Natural killer cell (primary cell): ENCODE data around the gene TUBA3D. TPM values are rescaled to one million over a fixed set of nuclear protein-coding genes. Genes with fewer than 3 reads are reported as not detected.
"Not testable (repeated sequence)": the region's sequence is repeated elsewhere in the genome, so short reads cannot be mapped to it uniquely, and the experiment has no call there.

Experiments used
- ATAC-seq, 3 donors: fragments of 150-1000 bp in 2 of 3; fragments of 200-7000 bp in 1 of 3; cut with Tn5 transposase; 1 replicate in 1 of 3; 2 replicates in 2 of 3; pipeline ENCODE4 v1.10.0; 2021; ENCODE audit warnings: mild to moderate bottlenecking in 2 of 3, moderate library complexity in 2 of 3
- DNase-seq, 2 donors: peaks; one replicate each; pipeline versions ENCODE4 v3.0.0 to v3.0.0-alpha.2; 2013 to 2021; ENCODE audit warnings: mixed read lengths in 1 of 2
- H3K27ac ChIP-seq: one replicate; pipeline ENCODE4 v1.5.1; 2013; ENCODE audit warnings: mild to moderate bottlenecking, low read length
- H3K27me3 ChIP-seq: one replicate; pipeline ENCODE4 v1.6.1; 2013; ENCODE audit warnings: low read length; ENCODE audit not compliant: control insufficient read depth, insufficient read depth
- H3K36me3 ChIP-seq: one replicate; pipeline ENCODE4 v1.6.1; 2013; ENCODE audit warnings: low read length; ENCODE audit not compliant: control insufficient read depth, insufficient read depth
- H3K4me1 ChIP-seq: one replicate; pipeline ENCODE4 v1.6.1; 2013; ENCODE audit warnings: low read length; ENCODE audit not compliant: control insufficient read depth, insufficient read depth
- H3K4me3 ChIP-seq: one replicate; pipeline ENCODE4 v1.5.1; 2013; ENCODE audit warnings: low read length
- H3K9me3 ChIP-seq: one replicate; pipeline ENCODE4 v1.6.1; 2013; ENCODE audit warnings: low read length; ENCODE audit not compliant: control insufficient read depth, insufficient read depth
- H3K27ac Mint-ChIP-seq, 2 donors: one replicate each; pipeline ENCODE4 v1.8.0; 2022; ENCODE audit warnings: mild to moderate bottlenecking in 2 of 2, mixed read lengths in 2 of 2, moderate library complexity in 1 of 2
- H3K27me3 Mint-ChIP-seq, 2 donors: one replicate each; pipeline ENCODE4 v1.8.0; 2022; ENCODE audit warnings: low read depth in 2 of 2, mixed read lengths in 2 of 2
- H3K36me3 Mint-ChIP-seq: one replicate; pipeline ENCODE4 v1.8.0; 2022; ENCODE audit warnings: mixed read lengths
- H3K4me1 Mint-ChIP-seq, 2 donors: one replicate each; pipeline ENCODE4 v1.8.0; 2022; ENCODE audit warnings: mixed read lengths in 2 of 2
- H3K4me3 Mint-ChIP-seq: one replicate; pipeline ENCODE4 v1.8.0; 2022; ENCODE audit warnings: mild to moderate bottlenecking, moderate library complexity, mixed read lengths
- H3K9me3 Mint-ChIP-seq, 2 donors: one replicate each; pipeline ENCODE4 v1.8.0; 2022; ENCODE audit warnings: mixed read lengths in 2 of 2
- WGBS: methylation state at CpG from one replicate; pipeline ENCODE4 v1.1.7; 2013; ENCODE audit warnings: missing lambda C conversion rate; ENCODE audit not compliant: insufficient coverage; 5-methylcytosine and 5-hydroxymethylcytosine counted together
- intact Hi-C: fragments of 100-400 bp; cut with micrococcal nuclease; formaldehyde crosslinking; loops from one replicate; pipeline ENCODE4 v1.14.2; 2022
- total RNA-seq, 4 donors: library from RNA; stranded (reverse); fragments of 120-200 nt in 1 of 4; gene quantifications; one replicate each; pipeline versions ENCODE4 v1.2.3 to v1.2.4, GENCODE V29; 2013 to 2022
- TF ChIP-seq, protein P1 (sequence below): fragments of 200-600 bp; IDR thresholded peaks from one replicate; pipeline ENCODE4 v1.8.0; 2022; ENCODE audit warnings: antibody characterized with exemption

TUBA3D gene
- total RNA-seq, 3 donors from 2014 or later (not counting 1 experiment from before 2014, with no cell fraction given) = not detected

GRCh38 chr2:131492015-131492417, 16.1 kb downstream of the TUBA3D start, which contains the start of gene MZT2A:
Gene MZT2A, minus strand, starts transcription at chr2:131492397. Its CDS starts 21 bp downstream, at chr2:131492376.
- Histone ChIP-seq H3K4me1 (peaks cover 34% of the 10 kb centered on the region), H3K4me3 (peak within 1 kb of the TSS; percentile 71), H3K27ac (peak within 1 kb of the TSS; percentile 90)
- intact Hi-C loops = loop anchor here (2.0 kb wide), 1 partner anchor 35 kb away; the partner anchor contains the start of gene CCDC74A
- WGBS = under 1% methylated on average over 53 of the region's 53 CpGs
- not testable (repeated sequence) for H3K9me3 Mint-ChIP-seq, H3K36me3 ChIP-seq, H3K27me3 Mint-ChIP-seq, H3K9me3 ChIP-seq, H3K27me3 ChIP-seq, H3K36me3 Mint-ChIP-seq, DNase-seq
- H3K27ac Mint-ChIP-seq = peak within 1 kb of the TSS; percentile 93 to 95
- H3K4me3 Mint-ChIP-seq = peak within 1 kb of the TSS; percentile 95
- peak in 1 of 3 donors; percentile 6 for ATAC-seq
- peaks cover 25 to 44% of the 10 kb centered on the region in 2 donors for H3K4me1 Mint-ChIP-seq

GRCh38 chr2:131492418-131493198, 16.7 kb downstream of the TUBA3D start:
- Histone ChIP-seq H3K4me1 (peaks cover 34% of the 10 kb centered on the region), H3K27ac (peak overlapping the region; percentile 90), H3K4me3 (peak overlapping the region; percentile 71), H3K9me3 (no peaks in the 10 kb centered on the region), H3K27me3 (no peaks in the 10 kb centered on the region), H3K36me3 (no peaks in the 10 kb centered on the region)
- intact Hi-C loops = loop anchor here (2.0 kb wide), 1 partner anchor 34 kb away; the partner anchor contains the start of gene CCDC74A
- Mint-ChIP-seq H3K27ac (peak overlapping the region; percentile 93 to 95), H3K27me3 (no peaks in the 10 kb centered on the region), H3K4me1 (peaks cover 25 to 44% of the 10 kb centered on the region in 2 donors), H3K4me3 (peak overlapping the region; percentile 95), H3K9me3 (no peaks in the 10 kb centered on the region), H3K36me3 (no peaks in the 10 kb centered on the region)
- DNase-seq (peak; percentile 91 to 98), ATAC-seq (peak; percentile 74 to 91 (median 81))
- TF ChIP-seq, protein P1, sequence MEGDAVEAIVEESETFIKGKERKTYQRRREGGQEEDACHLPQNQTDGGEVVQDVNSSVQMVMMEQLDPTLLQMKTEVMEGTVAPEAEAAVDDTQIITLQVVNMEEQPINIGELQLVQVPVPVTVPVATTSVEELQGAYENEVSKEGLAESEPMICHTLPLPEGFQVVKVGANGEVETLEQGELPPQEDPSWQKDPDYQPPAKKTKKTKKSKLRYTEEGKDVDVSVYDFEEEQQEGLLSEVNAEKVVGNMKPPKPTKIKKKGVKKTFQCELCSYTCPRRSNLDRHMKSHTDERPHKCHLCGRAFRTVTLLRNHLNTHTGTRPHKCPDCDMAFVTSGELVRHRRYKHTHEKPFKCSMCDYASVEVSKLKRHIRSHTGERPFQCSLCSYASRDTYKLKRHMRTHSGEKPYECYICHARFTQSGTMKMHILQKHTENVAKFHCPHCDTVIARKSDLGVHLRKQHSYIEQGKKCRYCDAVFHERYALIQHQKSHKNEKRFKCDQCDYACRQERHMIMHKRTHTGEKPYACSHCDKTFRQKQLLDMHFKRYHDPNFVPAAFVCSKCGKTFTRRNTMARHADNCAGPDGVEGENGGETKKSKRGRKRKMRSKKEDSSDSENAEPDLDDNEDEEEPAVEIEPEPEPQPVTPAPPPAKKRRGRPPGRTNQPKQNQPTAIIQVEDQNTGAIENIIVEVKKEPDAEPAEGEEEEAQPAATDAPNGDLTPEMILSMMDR = peak; percentile 91
- 0% methylated on average over 79 of the region's 79 CpGs for WGBS

- peak overlapping the region; percentile 93 to 95 for H3K27ac Mint-ChIP-seq
- H3K4me3 Mint-ChIP-seq = peak overlapping the region; percentile 95
- H3K4me3 ChIP-seq = peak overlapping the region; percentile 71
- H3K9me3 ChIP-seq = no peaks in the 10 kb centered on the region
- DNase-seq (no peak), ATAC-seq (peak; percentile 34 to 41 (median 40))
- WGBS = under 1% methylated on average over 40 of the region's 40 CpGs
- H3K4me1 ChIP-seq = peaks cover 34% of the 10 kb centered on the region
- no peaks in the 10 kb centered on the region for H3K36me3 ChIP-seq
- no peaks in the 10 kb centered on the region for H3K9me3 Mint-ChIP-seq
- intact Hi-C loops = loop anchor here (2.0 kb wide), 1 partner anchor 33 kb away; the partner anchor contains the start of gene CCDC74A
- peaks cover 25 to 44% of the 10 kb centered on the region in 2 donors for H3K4me1 Mint-ChIP-seq
- no peaks in the 10 kb centered on the region for H3K36me3 Mint-ChIP-seq
- no peaks in the 10 kb centered on the region for H3K27me3 Mint-ChIP-seq
- no peaks in the 10 kb centered on the region for H3K27me3 ChIP-seq
- H3K27ac ChIP-seq = peak overlapping the region; percentile 90
- TF ChIP-seq, protein P1 = no peak
Measured at GRCh38 chr2:131493199-131493968, 17.5 kb downstream of the TUBA3D start.

DNA sequence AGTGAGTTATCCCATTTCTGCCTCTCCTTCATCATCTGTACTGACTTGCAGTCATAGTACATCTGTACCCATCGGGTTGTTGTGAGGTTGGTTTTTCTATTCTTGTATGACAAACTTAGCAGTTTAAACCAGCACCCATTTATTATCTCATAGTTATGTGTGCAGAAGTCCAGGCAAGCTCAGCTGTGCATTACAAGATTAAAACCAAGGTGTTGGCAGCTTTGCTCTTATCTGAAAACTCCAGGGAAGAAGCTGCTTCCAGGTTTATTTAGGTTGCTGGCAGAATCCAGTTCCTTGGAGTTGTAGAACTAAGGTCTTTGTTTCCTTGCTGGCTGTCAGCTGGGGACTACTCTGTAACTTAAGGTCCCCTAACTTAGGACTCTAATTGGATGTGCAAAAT, 19.6 kb downstream of the TUBA3D start:
- DNase-seq, intact Hi-C loops, H3K27me3 Mint-ChIP-seq, H3K36me3 Mint-ChIP-seq, H3K27me3 ChIP-seq, ATAC-seq, H3K9me3 ChIP-seq, H3K9me3 Mint-ChIP-seq, H3K27ac ChIP-seq, H3K36me3 ChIP-seq, H3K4me3 ChIP-seq: not testable (repeated sequence)
- H3K4me1 ChIP-seq = peaks cover 26% of the 10 kb centered on the region
- WGBS = no CpG with 5 or more reads among the region's 1 CpG
- H3K4me1 Mint-ChIP-seq = peaks cover 22 to 40% of the 10 kb centered on the region in 2 donors
- H3K27ac Mint-ChIP-seq = peak overlapping the region in 1 of 2 donors; percentile 16
- H3K4me3 Mint-ChIP-seq = peak overlapping the region; percentile 31

GRCh38 chr2:131498321-131498973, 22.5 kb downstream of the TUBA3D start:
- peaks cover 17% of the 10 kb centered on the region for H3K36me3 ChIP-seq
- H3K27ac Mint-ChIP-seq = not testable (repeated sequence)

GRCh38 chr2:131503587-131503986, 27.7 kb downstream of the TUBA3D start:
- H3K9me3 ChIP-seq, intact Hi-C loops, H3K4me3 Mint-ChIP-seq, H3K27me3 Mint-ChIP-seq, H3K9me3 Mint-ChIP-seq, H3K27ac ChIP-seq, H3K36me3 Mint-ChIP-seq, H3K4me3 ChIP-seq, H3K27me3 ChIP-seq, DNase-seq: not testable (repeated sequence)
- ATAC-seq = peak; percentile 15 to 28 (median 27)
- Histone ChIP-seq H3K36me3 (peaks cover 30% of the 10 kb centered on the region), H3K4me1 (peaks cover 22% of the 10 kb centered on the region)
- Mint-ChIP-seq H3K4me1 (peaks cover 8 to 12% of the 10 kb centered on the region in 2 donors), H3K27ac (peak overlapping the region; percentile 53 to 87)
- 80% methylated on average over 4 of the region's 4 CpGs for WGBS

More at GRCh38 chr2:131498321-131498973, 22.5 kb downstream of the TUBA3D start:
- DNase-seq, ATAC-seq, H3K27ac ChIP-seq, H3K27me3 ChIP-seq, intact Hi-C loops, H3K4me3 Mint-ChIP-seq, H3K4me3 ChIP-seq, H3K36me3 Mint-ChIP-seq, H3K27me3 Mint-ChIP-seq, H3K9me3 ChIP-seq, H3K9me3 Mint-ChIP-seq: not testable (repeated sequence)
- peaks cover 16% of the 10 kb centered on the region for H3K4me1 ChIP-seq
- WGBS = 76% methylated on average over 7 of the region's 8 CpGs
- H3K4me1 Mint-ChIP-seq = peaks cover 15 to 25% of the 10 kb centered on the region in 2 donors
